Right lobe of liver (tissue), 4 donors: ENCODE data around the gene ELMOD2.

Experiments used
- CTCF ChIP-seq, 4 donors: fragments of 200-600 bp in 3 of 4; fragments of 450-650 bp in 1 of 4; IDR thresholded peaks; one replicate each; pipeline versions ENCODE4 v1.5.1 to v1.8.0; 2016 to 2022; ENCODE audit warnings: antibody characterized with exemption in 4 of 4, mild to moderate bottlenecking in 2 of 4
- POLR2A ChIP-seq: fragments of 450-650 bp; IDR thresholded peaks from one replicate; pipeline ENCODE4 v1.6.1; 2017; ENCODE audit warnings: antibody characterized with exemption, mild to moderate bottlenecking
- donor health status: DM: no; HTN: no; CAD: no.
- donor health status: DM: no; HTN: no; CAD: no.
- donor health status: DM: no; HTN: yes; CAD: no.

GRCh38 chr4:140523857-140524742, at the start of gene ELMOD2:
- TF ChIP-seq POLR2A = peak; percentile 69
- TF ChIP-seq CTCF (IDR thresholded peaks at IDR 0.05) = peak; percentile 88 to 98 (median 95)
